GM12801 (cell line): Measurements from ENCODE around the gene CLEC16A.

ENCODE experiments used
- CTCF ChIP-seq: IDR thresholded peaks from one replicate; pipeline ENCODE4 v1.5.1; 2011; ENCODE audit warnings: control low read depth; ENCODE audit not compliant: insufficient read length; ENCODE audit errors: extremely low read depth

The CLEC16A gene

GRCh38 chr16:10957771-10958482, 13.6 kb downstream of the CLEC16A start:
- TF ChIP-seq CTCF = no peak

- no peak for TF ChIP-seq CTCF
Observed at GRCh38 chr16:10959161-10959560, 14.8 kb downstream of the CLEC16A start.

- TF ChIP-seq CTCF = no peak
Observed at GRCh38 chr16:10961231-10961630, 16.9 kb downstream of the CLEC16A start.

GRCh38 chr16:10964039-10964890, 19.9 kb downstream of the CLEC16A start:
- peak; percentile 94 for TF ChIP-seq CTCF

GRCh38 chr16:10964891-10965326, 20.5 kb downstream of the CLEC16A start:
- TF ChIP-seq CTCF = no peak

- no peak for TF ChIP-seq CTCF
Observed at GRCh38 chr16:10965440-10966061, 21.2 kb downstream of the CLEC16A start.

GRCh38 chr16:10966129-10966528, 21.8 kb downstream of the CLEC16A start:
- TF ChIP-seq CTCF = no peak
